Measurements from ENCODE around the gene CAMK4. TPM values are rescaled to one million over a fixed set of nuclear protein-coding genes. Genes with fewer than 3 reads are reported as not detected.
A peak's percentile ranks its signal among the peaks of the same experiment; 100 is the strongest.

CAMK4 gene
- total RNA-seq, result 10 to 100 TPM; 36.0 to 37.0 TPM

DNA sequence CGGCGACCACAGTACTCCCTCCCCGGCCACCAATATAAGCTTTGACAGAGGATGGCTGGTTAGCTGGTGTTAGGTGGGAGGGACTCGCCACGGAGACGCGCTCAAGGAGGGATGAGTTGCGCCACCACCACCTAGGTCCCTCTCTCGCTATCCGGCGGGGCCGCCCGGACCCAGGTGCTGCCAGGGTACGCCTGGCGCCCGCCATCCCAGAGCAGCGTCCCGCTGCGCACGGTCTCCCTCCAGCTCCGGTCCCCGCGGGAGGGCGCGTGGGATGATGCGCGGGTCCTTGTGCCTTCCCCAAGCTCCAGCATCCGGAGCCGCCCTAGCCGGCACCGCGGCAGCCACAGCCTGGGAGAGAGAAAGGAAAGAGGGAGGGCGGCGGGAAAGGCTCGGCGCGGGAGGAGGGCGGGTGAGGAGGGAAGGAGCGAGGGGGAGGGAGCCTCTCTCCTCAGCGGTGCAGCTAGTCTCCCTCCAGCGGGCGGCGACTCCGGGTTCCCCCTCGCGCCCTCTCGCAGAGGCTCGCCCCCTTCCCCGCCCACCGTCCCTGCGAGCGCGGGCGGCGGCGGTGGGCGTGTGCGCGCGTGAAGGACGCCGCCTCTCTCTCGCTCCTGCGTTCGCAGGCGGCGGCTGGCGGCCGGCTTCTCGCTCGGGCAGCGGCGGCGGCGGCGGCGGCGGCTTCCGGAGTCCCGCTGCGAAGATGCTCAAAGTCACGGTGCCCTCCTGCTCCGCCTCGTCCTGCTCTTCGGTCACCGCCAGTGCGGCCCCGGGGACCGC lies at the start of gene CAMK4:
TSS of gene CAMK4 (plus strand) at position 598 of the 774 bp plus-strand sequence. CDS start at position 698, 100 bp downstream.
- peaks cover 41% of the 10 kb centered on the region for H3K4me1 Mint-ChIP-seq
- H3K27ac Mint-ChIP-seq, result peak within 1 kb of the TSS; percentile 97
- peaks cover 39% of the 10 kb centered on the region for H3K36me3 Mint-ChIP-seq (ENCODE audit: low read depth)
- H3K27me3 Mint-ChIP-seq, result no peaks in the 10 kb centered on the region
- ATAC-seq (replicated peaks), result peak; percentile 43
- peak within 1 kb of the TSS; percentile 100 for H3K4me3 Mint-ChIP-seq
- no peaks in the 10 kb centered on the region for H3K9me3 Mint-ChIP-seq

DNA sequence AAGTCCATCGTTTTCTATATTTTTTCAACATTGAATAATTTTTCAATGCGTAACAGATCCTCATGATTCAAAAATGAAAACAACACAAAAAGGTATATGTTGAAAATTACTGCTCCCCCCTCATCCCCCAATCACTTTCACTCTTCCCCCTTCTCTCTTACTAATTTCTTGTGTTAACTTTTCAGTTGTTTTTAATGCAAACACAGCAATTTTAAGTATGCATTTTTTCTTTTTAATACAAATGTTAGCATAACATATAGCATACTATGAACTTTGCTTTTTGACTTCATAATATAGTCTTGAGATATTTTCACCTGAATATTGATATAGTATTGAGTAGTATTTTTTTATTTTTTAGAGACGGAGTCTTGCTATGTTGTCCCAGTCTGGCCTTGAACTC lies 41.1 kb upstream of the CAMK4 start:
- no peaks in the 10 kb centered on the region for H3K9me3 Mint-ChIP-seq
- no peaks in the 10 kb centered on the region for H3K36me3 Mint-ChIP-seq (ENCODE audit: low read depth)
- ATAC-seq (replicated peaks), result no peak
- no peak overlapping the region for H3K4me3 Mint-ChIP-seq
- H3K27ac Mint-ChIP-seq, result no peak overlapping the region
- H3K27me3 Mint-ChIP-seq, result no peaks in the 10 kb centered on the region
- no peaks in the 10 kb centered on the region for H3K4me1 Mint-ChIP-seq

DNA sequence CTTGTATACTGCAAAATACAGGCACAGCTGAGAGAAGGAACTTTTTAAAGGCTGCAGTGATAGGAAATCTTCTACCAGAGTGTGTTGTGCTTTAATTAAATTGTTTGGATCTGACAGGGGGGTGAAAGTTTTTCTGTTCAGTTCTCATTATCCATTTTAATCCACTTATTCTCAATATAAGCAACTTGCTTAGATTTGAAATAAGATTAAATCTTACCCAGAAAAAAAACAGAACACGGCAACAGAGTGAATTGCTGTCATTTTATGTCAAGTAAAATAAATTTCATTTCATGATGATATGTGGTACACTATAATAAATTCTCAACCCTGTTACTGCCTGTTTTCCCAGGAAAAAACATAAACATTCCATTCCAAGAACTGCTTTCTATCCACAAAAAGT lies 37.1 kb upstream of the CAMK4 start:
- H3K27ac Mint-ChIP-seq, result no peak overlapping the region
- no peak overlapping the region for H3K4me3 Mint-ChIP-seq
- no peaks in the 10 kb centered on the region for H3K9me3 Mint-ChIP-seq
- no peaks in the 10 kb centered on the region for H3K4me1 Mint-ChIP-seq
- H3K27me3 Mint-ChIP-seq, result no peaks in the 10 kb centered on the region
- no peaks in the 10 kb centered on the region for H3K36me3 Mint-ChIP-seq (ENCODE audit: low read depth)
- ATAC-seq (replicated peaks), result no peak

DNA sequence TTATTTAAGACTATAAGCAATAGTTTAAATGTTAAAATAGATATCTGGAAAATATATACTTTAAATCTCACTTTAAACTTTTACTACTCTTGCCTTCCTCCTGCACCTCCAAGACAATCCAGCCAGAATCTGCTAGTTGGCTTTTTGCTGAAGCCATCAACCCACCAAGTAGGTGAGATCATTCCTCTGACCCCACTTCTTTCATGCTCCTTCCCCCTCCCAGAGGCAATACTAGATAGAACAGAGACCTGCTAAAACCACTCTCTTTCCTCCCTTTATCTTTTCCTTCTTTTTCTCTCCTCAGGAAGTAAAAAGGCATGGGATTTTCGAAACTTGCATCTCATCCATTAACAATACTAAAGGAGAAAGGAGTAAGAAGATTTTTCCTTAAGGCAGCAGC lies 30.1 kb upstream of the CAMK4 start:
- no peak overlapping the region for H3K27ac Mint-ChIP-seq
- no peak overlapping the region for H3K4me3 Mint-ChIP-seq
- H3K27me3 Mint-ChIP-seq, result no peaks in the 10 kb centered on the region
- no peaks in the 10 kb centered on the region for H3K4me1 Mint-ChIP-seq
- ATAC-seq (replicated peaks), result no peak
- no peaks in the 10 kb centered on the region for H3K9me3 Mint-ChIP-seq
- no peaks in the 10 kb centered on the region for H3K36me3 Mint-ChIP-seq (ENCODE audit: low read depth)

DNA sequence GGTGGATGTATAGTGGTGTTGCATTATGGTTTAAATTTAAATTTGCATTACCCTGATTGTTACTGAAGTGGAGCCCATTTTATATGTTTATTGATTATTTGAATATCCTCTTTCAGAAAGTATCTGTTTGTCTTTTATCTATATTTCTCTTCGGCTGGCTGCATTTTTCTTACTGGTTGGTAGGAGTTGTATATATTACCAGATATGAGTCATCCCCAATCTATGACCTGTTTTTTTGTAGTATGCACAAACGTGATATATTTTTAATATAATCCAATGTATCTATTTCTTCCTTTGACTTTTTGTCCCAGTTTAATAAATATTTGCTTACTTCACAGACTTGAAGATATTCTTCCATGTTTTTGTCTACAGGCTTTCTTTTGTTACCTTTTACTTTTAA lies 29.3 kb upstream of the CAMK4 start:
- Mint-ChIP-seq H3K4me3 (no peak overlapping the region), H3K27me3 (no peaks in the 10 kb centered on the region), H3K36me3 (ENCODE audit: low read depth) (no peaks in the 10 kb centered on the region), H3K27ac (no peak overlapping the region), H3K9me3 (no peaks in the 10 kb centered on the region), H3K4me1 (no peaks in the 10 kb centered on the region)
- no peak for ATAC-seq (replicated peaks)

DNA sequence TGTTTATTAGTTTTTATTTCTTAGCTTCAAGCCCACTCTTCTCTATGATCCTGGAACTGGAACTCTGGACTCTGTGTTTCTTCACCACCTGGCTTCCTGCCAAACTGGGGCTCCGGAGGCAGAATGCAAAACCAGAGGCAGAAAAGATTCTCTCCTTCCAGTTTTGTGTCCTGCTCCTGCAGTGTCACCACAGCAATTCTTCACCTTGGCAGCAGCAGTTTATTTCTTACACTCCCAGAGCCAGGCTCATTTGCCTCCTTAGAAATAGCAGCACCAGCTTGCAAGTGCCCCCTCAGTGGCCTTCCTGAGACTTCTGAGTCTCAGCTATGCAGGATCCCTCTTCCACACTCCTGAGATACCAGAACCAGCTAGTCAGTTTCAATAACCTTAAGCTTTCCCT lies 26.7 kb upstream of the CAMK4 start:
- no peaks in the 10 kb centered on the region for H3K27me3 Mint-ChIP-seq
- H3K27ac Mint-ChIP-seq, result no peak overlapping the region
- no peaks in the 10 kb centered on the region for H3K9me3 Mint-ChIP-seq
- H3K36me3 Mint-ChIP-seq (ENCODE audit: low read depth), result no peaks in the 10 kb centered on the region
- no peak for ATAC-seq (replicated peaks)
- H3K4me3 Mint-ChIP-seq, result no peak overlapping the region
- H3K4me1 Mint-ChIP-seq, result peaks cover 5% of the 10 kb centered on the region

DNA sequence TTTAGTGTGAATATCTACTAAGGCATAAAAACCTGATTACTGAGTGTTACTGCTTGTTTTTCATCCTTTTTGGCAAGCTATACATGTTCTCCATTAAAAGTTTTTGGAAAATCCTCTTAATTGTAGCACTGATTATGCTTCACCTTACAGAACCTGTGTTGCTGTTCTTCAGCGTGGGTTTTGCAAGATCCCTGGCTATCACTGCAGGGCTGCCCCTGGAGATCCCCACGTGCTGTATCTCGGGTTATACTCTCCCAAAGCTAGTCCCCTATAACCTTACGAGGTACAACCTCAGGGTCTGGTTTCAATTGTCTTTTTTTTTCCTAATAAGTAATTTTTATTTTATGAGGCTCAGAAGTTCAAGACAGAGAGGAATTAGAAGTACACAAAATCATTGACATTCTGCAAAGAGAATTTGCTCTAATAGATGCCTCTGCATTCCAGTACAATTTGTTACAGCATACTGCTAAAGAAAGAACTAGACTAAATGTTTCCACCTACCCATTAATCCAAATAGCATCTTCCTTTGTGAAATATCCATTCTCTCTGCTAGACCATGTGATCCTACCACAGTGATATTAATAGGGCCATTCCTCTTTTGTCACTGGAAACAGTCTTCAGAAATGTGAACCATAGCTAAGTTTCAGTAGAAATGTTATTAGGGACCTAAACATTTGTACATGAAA lies 25.8 kb upstream of the CAMK4 start:
- H3K4me3 Mint-ChIP-seq, result no peak overlapping the region
- no peaks in the 10 kb centered on the region for H3K27me3 Mint-ChIP-seq
- peaks cover 5% of the 10 kb centered on the region for H3K4me1 Mint-ChIP-seq
- H3K9me3 Mint-ChIP-seq, result no peaks in the 10 kb centered on the region
- H3K27ac Mint-ChIP-seq, result no peak overlapping the region
- no peak for ATAC-seq (replicated peaks)
- no peaks in the 10 kb centered on the region for H3K36me3 Mint-ChIP-seq (ENCODE audit: low read depth)

DNA sequence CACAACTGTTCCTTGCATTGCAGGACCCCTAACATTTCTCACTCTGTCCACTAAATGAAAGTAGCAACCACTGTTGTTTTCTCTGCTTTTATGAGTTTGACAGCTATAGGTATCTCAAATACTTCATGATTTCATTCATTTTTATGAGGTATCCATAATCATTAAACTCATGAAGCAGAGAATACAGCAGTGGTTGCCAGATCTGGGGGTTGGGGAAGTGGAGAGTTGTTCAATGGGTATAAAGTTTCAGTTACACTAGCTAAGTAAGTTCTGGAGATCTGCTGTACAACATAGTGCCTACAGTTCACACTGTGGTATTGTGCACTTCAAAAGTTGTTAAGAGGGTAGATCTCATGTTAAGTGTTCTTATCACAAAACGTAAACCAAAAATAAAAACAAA lies 23.4 kb upstream of the CAMK4 start:
- H3K4me3 Mint-ChIP-seq, result no peak overlapping the region
- H3K9me3 Mint-ChIP-seq, result no peaks in the 10 kb centered on the region
- H3K27ac Mint-ChIP-seq, result no peak overlapping the region
- H3K36me3 Mint-ChIP-seq (ENCODE audit: low read depth), result no peaks in the 10 kb centered on the region
- no peaks in the 10 kb centered on the region for H3K27me3 Mint-ChIP-seq
- peaks cover 5% of the 10 kb centered on the region for H3K4me1 Mint-ChIP-seq
- ATAC-seq (replicated peaks), result no peak

DNA sequence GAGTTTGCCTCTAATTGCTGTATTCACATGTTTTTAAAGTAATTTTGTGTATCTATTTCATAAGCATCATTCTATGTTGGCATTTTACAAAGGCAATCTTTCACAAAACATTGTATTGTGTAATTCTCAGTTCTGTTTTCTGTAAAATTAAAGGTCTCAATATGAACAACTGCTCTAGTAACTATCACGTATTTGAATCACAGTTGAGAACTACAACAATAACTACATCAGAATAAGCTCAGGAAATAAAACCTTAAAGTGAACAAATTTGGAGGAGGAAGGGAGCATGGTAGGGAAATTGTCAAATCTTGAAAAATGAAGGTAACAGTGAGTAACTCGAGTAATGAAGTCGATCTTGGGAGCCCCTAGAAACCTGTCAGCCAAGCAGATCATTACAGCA lies 22.5 kb upstream of the CAMK4 start:
- Mint-ChIP-seq H3K36me3 (ENCODE audit: low read depth) (no peaks in the 10 kb centered on the region), H3K27me3 (no peaks in the 10 kb centered on the region), H3K27ac (no peak overlapping the region), H3K4me3 (no peak overlapping the region), H3K4me1 (peaks cover 5% of the 10 kb centered on the region), H3K9me3 (no peaks in the 10 kb centered on the region)
- peak; percentile 50 for ATAC-seq (replicated peaks)

DNA sequence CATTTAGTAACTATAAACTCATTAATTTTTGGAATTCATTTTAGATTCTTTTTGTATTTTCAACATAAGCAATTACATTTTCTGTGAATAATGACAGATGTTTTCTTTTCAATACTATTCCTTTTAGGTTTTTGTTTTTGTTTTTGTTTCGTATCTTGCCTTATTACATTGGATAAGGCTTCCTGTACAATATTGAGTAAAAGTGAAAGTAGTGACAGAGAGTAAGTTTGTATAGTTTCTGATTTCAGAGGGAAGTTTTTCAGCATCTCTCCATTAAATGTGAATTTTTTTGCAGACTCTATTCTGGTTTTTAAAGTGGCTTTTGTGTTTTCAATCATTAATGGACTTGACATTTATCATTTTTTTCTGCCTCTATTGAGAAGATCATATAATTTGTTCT lies 12.8 kb upstream of the CAMK4 start:
- H3K4me3 Mint-ChIP-seq, result no peak overlapping the region
- H3K27ac Mint-ChIP-seq, result no peak overlapping the region
- peak; percentile 58 for ATAC-seq (replicated peaks)
- peaks cover 4% of the 10 kb centered on the region for H3K4me1 Mint-ChIP-seq
- no peaks in the 10 kb centered on the region for H3K27me3 Mint-ChIP-seq
- H3K9me3 Mint-ChIP-seq, result no peaks in the 10 kb centered on the region
- no peaks in the 10 kb centered on the region for H3K36me3 Mint-ChIP-seq (ENCODE audit: low read depth)

DNA sequence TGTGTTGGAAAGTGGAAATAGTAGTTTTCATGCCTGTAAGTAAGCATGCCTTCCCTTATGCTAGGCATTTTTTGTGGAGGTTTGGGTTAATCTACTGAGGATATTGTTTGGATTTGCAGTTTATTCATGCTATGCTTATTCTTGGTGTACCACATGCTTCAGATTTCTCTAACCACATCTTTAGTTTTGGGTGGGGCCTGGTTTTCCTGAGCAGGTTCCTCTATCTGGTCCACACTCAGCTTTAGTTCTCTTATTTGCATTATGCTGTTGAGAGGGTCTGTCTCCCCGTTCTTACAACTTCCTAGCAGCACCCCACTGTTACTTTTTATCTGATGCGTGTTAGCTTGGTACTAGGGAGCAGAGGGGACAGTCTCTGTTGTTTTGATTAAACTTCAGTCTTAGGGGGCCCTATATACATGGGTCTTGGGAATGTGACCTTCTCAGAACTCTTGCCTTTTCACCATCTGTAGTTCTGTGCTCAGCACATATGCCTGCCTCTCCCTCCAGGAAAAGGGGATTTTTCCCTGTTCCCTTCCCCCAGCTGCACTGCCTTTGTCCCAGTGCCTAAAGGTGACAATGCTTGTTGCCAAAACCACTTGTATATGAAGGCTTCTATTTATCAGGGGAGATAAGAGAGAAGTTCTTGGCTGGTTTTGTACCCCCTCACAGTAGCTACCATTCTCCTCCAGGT lies 10.0 kb upstream of the CAMK4 start:
- no peak for ATAC-seq (replicated peaks)

DNA sequence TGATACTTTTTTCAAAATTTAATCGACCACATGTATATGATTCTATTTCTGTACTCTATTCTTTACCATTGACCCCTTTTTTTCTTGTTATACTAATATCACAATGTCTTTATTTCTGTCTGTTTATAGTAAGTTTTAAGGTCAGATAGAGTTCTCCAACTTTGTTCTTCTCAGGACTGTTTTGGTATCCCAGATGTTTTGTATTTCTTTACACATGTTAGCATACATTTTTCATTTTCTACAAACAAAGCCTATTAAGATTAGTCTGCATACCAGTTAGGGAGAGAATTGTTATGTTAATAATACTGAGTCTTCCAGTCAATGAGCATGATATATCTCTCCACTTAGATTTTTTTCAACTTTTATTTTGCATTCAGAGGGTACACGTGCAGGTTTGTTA lies 8.2 kb upstream of the CAMK4 start:
- H3K27ac Mint-ChIP-seq, result no peak overlapping the region
- ATAC-seq (replicated peaks), result no peak
- no peaks in the 10 kb centered on the region for H3K36me3 Mint-ChIP-seq (ENCODE audit: low read depth)
- peaks cover 4% of the 10 kb centered on the region for H3K4me1 Mint-ChIP-seq
- no peak overlapping the region for H3K4me3 Mint-ChIP-seq
- H3K9me3 Mint-ChIP-seq, result no peaks in the 10 kb centered on the region
- H3K27me3 Mint-ChIP-seq, result no peaks in the 10 kb centered on the region

More for the DNA sequence above, 10.0 kb upstream of the CAMK4 start:
- no peaks in the 10 kb centered on the region for H3K27me3 Mint-ChIP-seq
- H3K4me3 Mint-ChIP-seq, result no peak overlapping the region
- H3K36me3 Mint-ChIP-seq (ENCODE audit: low read depth), result no peaks in the 10 kb centered on the region
- peaks cover 4% of the 10 kb centered on the region for H3K4me1 Mint-ChIP-seq
- H3K9me3 Mint-ChIP-seq, result no peaks in the 10 kb centered on the region
- H3K27ac Mint-ChIP-seq, result no peak overlapping the region

DNA sequence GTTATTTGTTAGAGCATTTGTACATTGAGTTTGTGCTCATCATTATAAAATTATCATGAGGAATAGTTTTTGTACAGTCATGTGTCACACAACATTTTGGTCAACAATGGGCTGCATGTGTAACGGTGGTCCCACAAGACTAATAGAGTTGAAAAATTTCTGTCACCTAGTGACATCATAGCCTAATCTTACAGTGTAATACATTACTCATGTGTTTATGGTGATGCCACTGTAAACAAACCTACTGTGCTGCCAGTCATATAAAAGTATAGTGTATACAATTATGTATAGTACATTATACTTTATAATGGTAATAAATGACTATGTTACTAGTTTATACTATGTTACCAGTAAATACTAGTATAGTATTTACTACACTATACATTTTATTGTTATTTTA lies 3.0 kb upstream of the CAMK4 start:
- H3K4me3 Mint-ChIP-seq, result no peak overlapping the region
- peaks cover 21% of the 10 kb centered on the region for H3K36me3 Mint-ChIP-seq (ENCODE audit: low read depth)
- H3K9me3 Mint-ChIP-seq, result no peaks in the 10 kb centered on the region
- no peaks in the 10 kb centered on the region for H3K27me3 Mint-ChIP-seq
- H3K4me1 Mint-ChIP-seq, result peaks cover 21% of the 10 kb centered on the region
- no peak overlapping the region for H3K27ac Mint-ChIP-seq
- no peak for ATAC-seq (replicated peaks)

DNA sequence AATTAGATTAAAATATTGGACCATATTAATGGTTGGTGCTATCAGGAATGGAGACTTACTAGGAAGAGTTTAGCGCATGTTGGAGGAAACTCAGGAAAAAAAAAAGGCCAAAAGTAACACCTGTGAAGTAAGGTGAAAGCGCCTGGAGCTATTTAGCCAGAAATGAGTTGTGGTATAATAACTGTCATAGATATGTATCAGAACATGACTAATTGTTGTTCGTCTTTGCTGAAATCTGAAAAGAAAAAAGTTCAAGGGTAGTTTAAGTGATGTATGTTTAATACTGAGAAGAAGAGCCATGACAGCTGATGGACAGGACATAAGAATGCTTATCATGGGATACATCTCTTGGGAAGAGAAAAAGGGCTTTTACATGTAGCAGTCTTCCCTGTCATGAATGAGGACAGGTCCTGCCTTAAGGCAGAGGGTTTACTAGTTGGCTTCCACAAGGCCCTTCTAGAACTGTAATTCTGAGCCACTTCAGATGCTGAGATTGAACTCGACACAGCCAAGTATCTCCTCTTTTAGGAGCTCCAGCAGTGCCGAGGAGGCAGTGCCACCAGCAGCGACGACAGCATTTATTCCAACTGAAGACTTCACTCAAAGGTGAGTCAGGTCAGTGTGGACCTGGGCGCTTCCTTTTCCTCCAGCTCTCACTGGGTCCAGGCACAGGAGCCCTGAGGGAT lies 940 bp upstream of the CAMK4 start:
- Mint-ChIP-seq H3K36me3 (ENCODE audit: low read depth) (peaks cover 39% of the 10 kb centered on the region), H3K4me1 (peaks cover 36% of the 10 kb centered on the region), H3K9me3 (no peaks in the 10 kb centered on the region), H3K27me3 (no peaks in the 10 kb centered on the region), H3K27ac (peak overlapping the region; percentile 87), H3K4me3 (peak overlapping the region; percentile 100)
- peak; percentile 39 for ATAC-seq (replicated peaks)
